OCI-LY7 (cell line): ENCODE results near the gene SLC25A1.

ENCODE experiments used
- EZH2phosphoT487 ChIP-seq: fragments of 200-600 bp; sonication (generic); IDR thresholded peaks from 2 replicates; pipeline ENCODE4 v1.6.1; 2018; ENCODE audit warnings: low read depth, borderline replicate concordance, mild to moderate bottlenecking, mixed run types, antibody characterized with exemption, low read length, moderate library complexity, mixed read lengths
- TF ChIP-seq, protein P1 (sequence below): fragments of 200-600 bp; sonication (generic); conservative IDR thresholded peaks from 2 replicates; pipeline ENCODE4 v1.5.1; 2014; ENCODE audit warnings: mild to moderate bottlenecking, antibody characterized with exemption, low read length, moderate library complexity, mixed read lengths

DNA sequence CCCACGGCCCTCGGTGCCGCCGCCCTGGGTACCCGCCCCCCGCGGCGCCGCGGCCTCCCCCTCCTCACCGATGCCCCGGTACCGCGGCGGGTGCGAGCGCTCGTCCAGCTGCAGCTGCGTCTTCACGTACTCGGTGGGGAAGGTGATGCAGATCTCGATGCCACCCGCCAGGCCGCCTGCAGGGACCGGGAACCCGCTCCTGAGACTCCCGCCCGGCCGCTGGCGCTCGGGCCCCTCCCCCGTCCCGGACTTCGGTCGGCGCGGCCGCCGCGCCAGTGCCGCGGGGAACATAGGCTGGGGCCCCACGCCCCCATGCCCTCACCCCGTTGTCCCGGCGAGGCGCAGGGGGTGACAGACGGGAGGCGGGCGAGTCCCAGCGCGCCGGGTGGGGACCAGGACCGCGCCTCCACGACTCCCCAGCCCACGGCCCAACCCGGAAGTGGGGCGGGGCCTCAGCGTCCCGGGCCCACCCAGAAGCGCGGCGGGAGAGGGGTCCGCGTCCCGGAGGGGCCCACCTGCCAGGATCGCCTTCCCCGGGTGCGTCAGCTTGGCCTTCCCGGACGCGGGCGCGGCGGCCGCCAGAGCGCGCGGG lies 375 bp downstream of the SLC25A1 start:
- TF ChIP-seq, protein P1, sequence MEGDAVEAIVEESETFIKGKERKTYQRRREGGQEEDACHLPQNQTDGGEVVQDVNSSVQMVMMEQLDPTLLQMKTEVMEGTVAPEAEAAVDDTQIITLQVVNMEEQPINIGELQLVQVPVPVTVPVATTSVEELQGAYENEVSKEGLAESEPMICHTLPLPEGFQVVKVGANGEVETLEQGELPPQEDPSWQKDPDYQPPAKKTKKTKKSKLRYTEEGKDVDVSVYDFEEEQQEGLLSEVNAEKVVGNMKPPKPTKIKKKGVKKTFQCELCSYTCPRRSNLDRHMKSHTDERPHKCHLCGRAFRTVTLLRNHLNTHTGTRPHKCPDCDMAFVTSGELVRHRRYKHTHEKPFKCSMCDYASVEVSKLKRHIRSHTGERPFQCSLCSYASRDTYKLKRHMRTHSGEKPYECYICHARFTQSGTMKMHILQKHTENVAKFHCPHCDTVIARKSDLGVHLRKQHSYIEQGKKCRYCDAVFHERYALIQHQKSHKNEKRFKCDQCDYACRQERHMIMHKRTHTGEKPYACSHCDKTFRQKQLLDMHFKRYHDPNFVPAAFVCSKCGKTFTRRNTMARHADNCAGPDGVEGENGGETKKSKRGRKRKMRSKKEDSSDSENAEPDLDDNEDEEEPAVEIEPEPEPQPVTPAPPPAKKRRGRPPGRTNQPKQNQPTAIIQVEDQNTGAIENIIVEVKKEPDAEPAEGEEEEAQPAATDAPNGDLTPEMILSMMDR, result no peak
- no peak for TF ChIP-seq EZH2phosphoT487
